ENCODE results near the gene HSPA4. TPM values are rescaled to one million over a fixed set of nuclear protein-coding genes. Genes with fewer than 3 reads are reported as not detected.

HSPA4 gene
- total RNA-seq, 4 donors from 2014 or later, result 32.8 to 48.3 (median 45.4) TPM

GRCh38 chr5:133025804-133026663, 25.8 kb upstream of the HSPA4 start, which contains the start of gene ZCCHC10:
TSS of gene ZCCHC10 (minus strand) at chr5:133026549. CDS start at chr5:133026537, 12 bp downstream.
- TF ChIP-seq POLR2A (IDR thresholded peaks at IDR 0.05) (peak; percentile 41 to 84), CTCF (IDR thresholded peaks at IDR 0.05) (no peak), EP300 (IDR thresholded peaks at IDR 0.05) (peak; percentile 55 to 89)
- Histone ChIP-seq H3K36me3 (peaks cover 0 to 8% (median 0%) of the 10 kb centered on the region in 3 donors), H3K27ac (peak within 1 kb of the TSS; percentile 83 to 98 (median 90)), H3K4me1 (peaks cover 0 to 28% (median 10%) of the 10 kb centered on the region in 4 donors), H3K9me3 (no peaks in the 10 kb centered on the region), H3K27me3 (no peaks in the 10 kb centered on the region), H3K4me3 (peak within 1 kb of the TSS; percentile 65 to 100 (median 84))
- WGBS, 2 donors, result 1% methylated on average over 37 to 53 of the region's 53 CpGs
- peak; percentile 85 to 91 for DNase-seq (ENCODE audit: low spot score in 2 of 2)

DNA sequence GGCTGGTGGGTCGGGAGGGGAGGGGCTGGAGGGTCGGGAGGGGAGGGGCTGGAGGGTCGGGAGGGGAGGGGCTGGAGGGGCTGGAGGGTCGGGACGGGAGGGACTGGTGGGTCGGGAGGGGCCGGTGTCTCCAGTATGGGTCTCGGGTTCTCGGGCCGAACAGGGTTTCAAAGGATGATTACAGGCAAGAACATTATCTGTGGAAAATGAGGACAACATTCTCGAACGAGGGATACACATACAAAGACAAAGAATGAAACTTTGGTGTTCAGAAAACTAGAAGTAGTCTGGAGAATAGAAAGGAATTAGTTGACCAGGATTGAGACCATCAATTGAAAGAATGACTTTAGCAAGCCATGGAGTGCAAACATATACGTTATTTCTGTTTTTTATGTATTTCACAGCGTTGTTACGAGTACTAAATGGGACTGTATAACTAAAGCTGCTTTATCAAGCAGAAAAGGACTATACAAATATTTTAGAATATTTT, 25.1 kb upstream of the HSPA4 start:
- TF ChIP-seq CTCF (IDR thresholded peaks at IDR 0.05), result no peak
- no peak for TF ChIP-seq POLR2A (IDR thresholded peaks at IDR 0.05)
- TF ChIP-seq EP300 (IDR thresholded peaks at IDR 0.05), result no peak
- H3K36me3 ChIP-seq, result peaks cover 0 to 4% (median 0%) of the 10 kb centered on the region in 3 donors
- peak overlapping the region; percentile 83 to 98 (median 90) for H3K27ac ChIP-seq
- H3K4me3 ChIP-seq, result peak overlapping the region; percentile 65 to 100 (median 84)
- H3K9me3 ChIP-seq, result no peaks in the 10 kb centered on the region
- WGBS, 2 donors, result 5 to 8% methylated on average over 15 of the region's 15 CpGs
- peaks cover 0 to 28% (median 10%) of the 10 kb centered on the region in 4 donors for H3K4me1 ChIP-seq
- no peaks in the 10 kb centered on the region for H3K27me3 ChIP-seq
- DNase-seq (ENCODE audit: low spot score in 2 of 2), result no peak

GRCh38 chr5:133029416-133029815, 22.4 kb upstream of the HSPA4 start:
- H3K4me3 ChIP-seq, result no peak overlapping the region
- H3K27me3 ChIP-seq, result no peaks in the 10 kb centered on the region
- H3K9me3 ChIP-seq, result no peaks in the 10 kb centered on the region
- 93 to 100% methylated on average over 1 of the region's 1 CpG for WGBS, 2 donors
- H3K27ac ChIP-seq, result no peak overlapping the region
- no peak for DNase-seq (ENCODE audit: low spot score in 2 of 2)
- H3K4me1 ChIP-seq, result peaks cover 0 to 20% (median 10%) of the 10 kb centered on the region in 4 donors
- H3K36me3 ChIP-seq, result no peaks in the 10 kb centered on the region
- no peak for TF ChIP-seq EP300 (IDR thresholded peaks at IDR 0.05)
- no peak for TF ChIP-seq POLR2A (IDR thresholded peaks at IDR 0.05)
- no peak for TF ChIP-seq CTCF (IDR thresholded peaks at IDR 0.05)

DNA sequence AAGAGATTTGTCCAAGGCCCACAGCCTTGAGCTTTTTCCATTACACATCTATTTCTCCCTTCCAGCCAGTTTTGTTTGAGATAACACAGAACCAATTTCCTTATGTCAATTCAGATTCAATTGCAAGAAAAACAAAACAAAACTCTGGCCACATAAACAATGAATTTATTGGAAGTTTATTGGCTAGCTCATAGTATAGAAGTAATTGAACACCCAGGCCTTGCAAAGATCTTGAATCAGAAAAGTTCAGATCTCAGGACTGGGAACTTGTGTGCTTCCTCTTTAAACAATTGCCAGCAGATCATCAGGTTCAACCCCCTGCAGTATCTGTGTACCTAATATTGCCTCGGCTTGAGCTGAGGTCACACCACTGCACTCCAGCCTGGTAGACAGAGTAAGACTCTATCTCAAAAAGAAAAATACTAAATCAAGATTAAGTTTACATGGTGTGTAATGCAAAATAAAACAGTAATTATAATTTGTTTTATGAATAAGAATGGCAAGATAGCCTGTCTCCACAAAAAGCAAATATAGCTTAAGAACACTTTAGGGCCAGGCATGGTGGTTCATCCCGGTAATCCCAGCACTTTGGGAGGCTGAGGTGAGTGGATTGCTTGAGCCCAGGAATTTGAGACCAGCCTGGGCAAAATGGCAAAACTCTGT, 21.3 kb upstream of the HSPA4 start:
- no peak for DNase-seq (ENCODE audit: low spot score in 2 of 2)
- H3K27ac ChIP-seq, result no peak overlapping the region
- no peaks in the 10 kb centered on the region for H3K9me3 ChIP-seq
- peaks cover 0 to 9% (median 3%) of the 10 kb centered on the region in 4 donors for H3K4me1 ChIP-seq
- no peaks in the 10 kb centered on the region for H3K36me3 ChIP-seq
- no peak for TF ChIP-seq POLR2A (IDR thresholded peaks at IDR 0.05)
- TF ChIP-seq CTCF (IDR thresholded peaks at IDR 0.05), result no peak
- TF ChIP-seq EP300 (IDR thresholded peaks at IDR 0.05), result no peak
- no peak overlapping the region for H3K4me3 ChIP-seq
- 65 to 70% methylated on average over 2 of the region's 2 CpGs for WGBS, 2 donors
- no peaks in the 10 kb centered on the region for H3K27me3 ChIP-seq
